DOHH2 (cell line): ENCODE results near the gene AXIN1.

Experiments
- H3F3A ChIP-seq: fragments of 200-600 bp; sonication (generic), shearing (Covaris generic); 2 replicates; pipeline ENCODE4 v1.6.0; 2016; ENCODE audit warnings: antibody characterized with exemption, mild to moderate bottlenecking; ENCODE audit not compliant: control insufficient read depth, insufficient read depth
- H3K27ac ChIP-seq: fragments of 200-600 bp; sonication (generic); 2 replicates; pipeline ENCODE4 v1.5.1; 2014; ENCODE audit warnings: low read depth, mild to moderate bottlenecking, low read length, moderate library complexity
- H3K27me3 ChIP-seq: fragments of 200-600 bp; sonication (generic); 2 replicates; pipeline ENCODE4 v1.6.1; 2014; ENCODE audit warnings: mild to moderate bottlenecking, low read length, mixed read lengths; ENCODE audit not compliant: control insufficient read depth
- H3K36me3 ChIP-seq: fragments of 200-600 bp; sonication (generic); 2 replicates; pipeline ENCODE4 v1.6.1; 2014; ENCODE audit warnings: mild to moderate bottlenecking, low read length, moderate library complexity, mixed read lengths; ENCODE audit not compliant: control insufficient read depth
- H3K4me1 ChIP-seq: fragments of 200-600 bp; sonication (generic); 2 replicates; pipeline ENCODE4 v1.6.1; 2014; ENCODE audit warnings: mild to moderate bottlenecking, low read length, mixed read lengths; ENCODE audit not compliant: control insufficient read depth
- H3K4me2 ChIP-seq: fragments of 200-600 bp; sonication (generic); 2 replicates; pipeline ENCODE4 v1.6.0; 2014; ENCODE audit warnings: mild to moderate bottlenecking, low read length, moderate library complexity
- H3K4me3 ChIP-seq: fragments of 200-600 bp; sonication (generic); 2 replicates; pipeline ENCODE4 v1.5.1; 2014; ENCODE audit warnings: mild to moderate bottlenecking, low read length, mixed read lengths
- H3K79me2 ChIP-seq: fragments of 200-600 bp; sonication (generic); 2 replicates; pipeline ENCODE4 v1.6.1; 2014; ENCODE audit warnings: mild to moderate bottlenecking, low read length, mixed read lengths; ENCODE audit not compliant: control insufficient read depth
- H3K9me2 ChIP-seq: fragments of 200-600 bp; sonication (generic); replicated peaks from 2 replicates; pipeline ENCODE4 v1.6.1; 2014; ENCODE audit warnings: mild to moderate bottlenecking, low read length, mixed read lengths; ENCODE audit not compliant: control insufficient read depth
- H3K9me3 ChIP-seq: fragments of 200-600 bp; sonication (generic); 2 replicates; pipeline ENCODE4 v1.6.1; 2014; ENCODE audit warnings: antibody characterized with exemption, low read length, mixed read lengths; ENCODE audit not compliant: control insufficient read depth, insufficient read depth
- H4K20me1 ChIP-seq: fragments of 200-600 bp; sonication (generic); 2 replicates; pipeline ENCODE4 v1.6.0; 2014; ENCODE audit warnings: low read depth, mild to moderate bottlenecking, antibody characterized with exemption, low read length, moderate library complexity; ENCODE audit not compliant: control insufficient read depth, insufficient read depth
- EZH2phosphoT487 ChIP-seq: fragments of 200-600 bp; sonication (generic); IDR thresholded peaks from 2 replicates; pipeline ENCODE4 v1.6.1; 2017; ENCODE audit warnings: borderline replicate concordance, mild to moderate bottlenecking, antibody characterized with exemption, low read length, moderate library complexity, mixed read lengths
- TF ChIP-seq, protein P1 (sequence below): fragments of 200-600 bp; sonication (generic); IDR thresholded peaks from one replicate; pipeline ENCODE4 v1.5.1; 2014; ENCODE audit warnings: antibody characterized with exemption, mild to moderate bottlenecking, low read depth, low read length; ENCODE audit not compliant: poor library complexity, severe bottlenecking

AXIN1 gene

DNA sequence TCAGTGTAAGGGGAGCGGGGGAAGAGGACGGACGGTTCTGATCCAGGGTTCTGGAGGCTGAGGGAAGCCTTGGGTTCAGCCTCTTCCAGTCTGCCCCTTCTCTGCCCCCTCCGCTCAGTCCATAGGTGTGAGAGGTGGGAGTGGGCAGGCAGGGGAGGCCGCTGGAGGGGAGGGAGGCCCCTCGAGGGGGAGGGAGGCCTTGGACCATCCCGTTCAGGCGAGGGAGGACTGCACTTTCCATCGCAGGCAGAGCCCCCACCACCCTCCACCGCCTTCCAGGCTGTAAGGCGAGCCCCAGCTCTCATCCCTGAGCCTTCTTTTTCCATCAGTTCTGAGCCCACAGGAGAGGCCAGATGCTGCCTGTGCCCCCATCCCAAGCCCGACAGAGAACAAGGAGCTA, 4.2 kb upstream of the AXIN1 start:
- Histone ChIP-seq H3K36me3 (no peaks in the 10 kb centered on the region), H3K4me1 (0 out of 2 replicates have a peak, but pooled peaks cover 3% of the 10 kb centered on the region), H3K4me3 (no peak overlapping the region), H3K9me3 (no peaks in the 10 kb centered on the region), H4K20me1 (0 out of 2 replicates have a peak, but pooled peaks cover 2% of the 10 kb centered on the region), H3K4me2 (no peak overlapping the region), H3K9me2 (no peaks in the 10 kb centered on the region), H3K27ac (no peak overlapping the region), H3K27me3 (no peaks in the 10 kb centered on the region), H3K79me2 (peaks cover 3% of the 10 kb centered on the region), H3F3A (no peaks in the 10 kb centered on the region)
- TF ChIP-seq, protein P1, sequence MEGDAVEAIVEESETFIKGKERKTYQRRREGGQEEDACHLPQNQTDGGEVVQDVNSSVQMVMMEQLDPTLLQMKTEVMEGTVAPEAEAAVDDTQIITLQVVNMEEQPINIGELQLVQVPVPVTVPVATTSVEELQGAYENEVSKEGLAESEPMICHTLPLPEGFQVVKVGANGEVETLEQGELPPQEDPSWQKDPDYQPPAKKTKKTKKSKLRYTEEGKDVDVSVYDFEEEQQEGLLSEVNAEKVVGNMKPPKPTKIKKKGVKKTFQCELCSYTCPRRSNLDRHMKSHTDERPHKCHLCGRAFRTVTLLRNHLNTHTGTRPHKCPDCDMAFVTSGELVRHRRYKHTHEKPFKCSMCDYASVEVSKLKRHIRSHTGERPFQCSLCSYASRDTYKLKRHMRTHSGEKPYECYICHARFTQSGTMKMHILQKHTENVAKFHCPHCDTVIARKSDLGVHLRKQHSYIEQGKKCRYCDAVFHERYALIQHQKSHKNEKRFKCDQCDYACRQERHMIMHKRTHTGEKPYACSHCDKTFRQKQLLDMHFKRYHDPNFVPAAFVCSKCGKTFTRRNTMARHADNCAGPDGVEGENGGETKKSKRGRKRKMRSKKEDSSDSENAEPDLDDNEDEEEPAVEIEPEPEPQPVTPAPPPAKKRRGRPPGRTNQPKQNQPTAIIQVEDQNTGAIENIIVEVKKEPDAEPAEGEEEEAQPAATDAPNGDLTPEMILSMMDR = no peak
- no peak for TF ChIP-seq EZH2phosphoT487

DNA sequence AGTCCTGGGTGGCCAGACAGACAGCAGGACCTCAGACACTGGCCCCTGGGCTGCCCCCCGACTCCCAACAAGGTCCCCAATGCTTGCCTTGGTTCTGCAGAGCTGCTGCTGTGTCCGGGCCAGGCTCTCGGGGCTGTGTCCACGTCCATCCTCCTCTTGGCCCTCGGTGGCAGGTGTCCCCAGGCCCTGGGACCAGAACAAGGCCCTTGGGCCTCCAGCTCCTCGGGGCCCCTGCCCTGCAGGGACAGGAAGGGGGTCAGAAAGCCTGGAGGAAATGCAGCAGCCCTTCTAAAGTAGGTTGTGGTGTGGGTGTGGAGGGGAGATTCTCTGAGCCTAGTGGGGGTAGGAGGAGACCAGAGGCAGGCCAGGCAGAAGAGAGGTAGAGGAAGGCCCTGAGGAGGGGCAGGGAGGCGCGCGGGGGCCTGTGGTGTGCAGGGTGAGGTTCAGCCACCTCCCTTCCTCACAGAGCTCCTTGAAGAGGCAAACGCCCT, 2.5 kb upstream of the AXIN1 start:
- Histone ChIP-seq H3K4me3 (no peak overlapping the region), H3F3A (no peaks in the 10 kb centered on the region), H3K9me2 (no peaks in the 10 kb centered on the region), H3K36me3 (peaks cover 8% of the 10 kb centered on the region), H4K20me1 (no peaks in the 10 kb centered on the region), H3K4me1 (peaks cover 18% of the 10 kb centered on the region), H3K9me3 (no peaks in the 10 kb centered on the region), H3K4me2 (no peak overlapping the region), H3K79me2 (peaks cover 20% of the 10 kb centered on the region), H3K27me3 (no peaks in the 10 kb centered on the region), H3K27ac (no peak overlapping the region)
- TF ChIP-seq, protein P1 = no peak
- TF ChIP-seq EZH2phosphoT487 = no peak

DNA sequence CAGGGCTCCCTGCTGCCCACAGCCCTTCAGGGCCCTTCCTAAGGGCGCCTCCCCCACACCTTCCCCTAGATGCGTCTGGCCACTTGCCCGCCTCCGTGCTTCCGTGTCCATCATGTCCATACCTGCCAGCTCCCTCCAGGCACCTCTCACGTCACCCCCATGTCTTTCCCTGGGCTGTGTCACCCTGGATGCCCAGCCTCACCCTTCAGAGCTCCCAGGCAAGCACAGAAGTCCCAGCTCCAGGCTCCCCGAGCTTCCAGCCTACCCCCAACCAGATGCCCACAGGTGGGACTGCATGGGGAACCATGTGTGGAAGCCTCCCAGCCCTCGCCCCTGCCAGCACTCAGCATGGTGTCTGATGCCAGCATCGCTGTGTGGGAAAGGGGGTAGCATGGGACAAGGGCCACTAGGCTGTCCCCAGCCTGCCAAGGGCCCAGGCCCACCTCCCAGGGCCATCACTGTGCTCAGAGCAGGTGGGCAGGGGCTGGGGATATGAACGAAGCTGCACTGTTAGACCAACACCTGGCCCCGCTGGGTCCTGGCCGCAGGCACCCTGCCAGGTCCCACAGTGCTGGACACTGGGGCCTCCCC, 1.9 kb upstream of the AXIN1 start:
- peaks cover 27% of the 10 kb centered on the region for H3K79me2 ChIP-seq
- no peaks in the 10 kb centered on the region for H3K9me3 ChIP-seq

More for the DNA sequence above, 1.9 kb upstream of the AXIN1 start:
- Histone ChIP-seq H3K4me3 (no peak overlapping the region), H3K36me3 (peaks cover 9% of the 10 kb centered on the region), H3K27ac (no peak overlapping the region), H3K4me2 (no peak overlapping the region), H3F3A (no peaks in the 10 kb centered on the region), H3K27me3 (no peaks in the 10 kb centered on the region), H4K20me1 (peaks cover 5% of the 10 kb centered on the region), H3K4me1 (peaks cover 24% of the 10 kb centered on the region), H3K9me2 (no peaks in the 10 kb centered on the region)
- TF ChIP-seq EZH2phosphoT487 = no peak
- TF ChIP-seq, protein P1 = no peak
